ENCODE data around the gene ASCC1. TPM values are rescaled to one million over a fixed set of nuclear protein-coding genes. Genes with fewer than 3 reads are reported as not detected.

The ASCC1 gene, protein sequence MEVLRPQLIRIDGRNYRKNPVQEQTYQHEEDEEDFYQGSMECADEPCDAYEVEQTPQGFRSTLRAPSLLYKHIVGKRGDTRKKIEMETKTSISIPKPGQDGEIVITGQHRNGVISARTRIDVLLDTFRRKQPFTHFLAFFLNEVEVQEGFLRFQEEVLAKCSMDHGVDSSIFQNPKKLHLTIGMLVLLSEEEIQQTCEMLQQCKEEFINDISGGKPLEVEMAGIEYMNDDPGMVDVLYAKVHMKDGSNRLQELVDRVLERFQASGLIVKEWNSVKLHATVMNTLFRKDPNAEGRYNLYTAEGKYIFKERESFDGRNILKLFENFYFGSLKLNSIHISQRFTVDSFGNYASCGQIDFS
- 20.4 and 22.8 TPM in 2 replicates for total RNA-seq

GRCh38 chr10:72215611-72216549, at the start of gene ASCC1, which contains the start of gene ANAPC16:
TSS of gene ASCC1 (minus strand) at chr10:72216276. CDS start at chr10:72213298, 2,978 bp downstream.
TSS of gene ANAPC16 (plus strand) at chr10:72216012. CDS start at chr10:72223915, 7,903 bp downstream.

GRCh38 chr10:72087969-72088888, 127.8 kb downstream of the ASCC1 start, which contains the start of gene SPOCK2:
TSS of gene SPOCK2 (minus strand) at chr10:72088551. CDS start at chr10:72088328, 223 bp downstream.

Other genes with a start within 250 kb of the ASCC1 start
- gene SPOCK2, start 127.7 kb downstream of the ASCC1 start, total RNA-seq = 17.8 and 103 TPM in 2 replicates
- gene ANAPC16, start 264 bp downstream of the ASCC1 start, total RNA-seq = 39.1 and 58.6 TPM in 2 replicates
- gene DDIT4, start 57.6 kb upstream of the ASCC1 start, total RNA-seq = 112 and 250 TPM in 2 replicates
- 29.5 and 52.5 TPM in 2 replicates for gene DNAJB12, start 138.6 kb upstream of the ASCC1 start, total RNA-seq